ENCODE measurements around the gene CRY2.

The CRY2 gene

DNA sequence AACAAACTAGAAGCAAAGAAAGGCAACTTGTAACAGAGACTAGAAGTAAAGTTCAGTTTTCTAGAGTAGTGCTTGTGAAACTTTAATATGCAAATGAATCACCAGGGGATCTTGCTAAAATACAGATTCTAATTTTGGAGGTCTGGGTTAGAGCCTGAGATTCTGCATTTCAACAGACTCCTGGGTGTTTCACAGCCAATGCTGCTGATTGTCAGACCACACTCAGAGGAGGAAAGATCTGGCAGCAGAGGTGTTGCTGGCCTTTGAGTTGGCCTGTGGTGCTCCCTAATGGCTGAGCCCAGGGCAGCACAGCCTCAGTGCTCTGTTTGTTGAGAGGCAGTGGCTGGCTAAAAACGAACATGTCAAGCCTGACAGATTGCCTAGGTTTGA is 5.4 kb downstream of the CRY2 start:
- Histone ChIP-seq H3K4me1 (ENCODE audit: control insufficient read depth in 1 of 2, insufficient read depth in 2 of 2, low read length in 2 of 2) (peaks cover 2 to 6% of the 10 kb centered on the region in 2 experiments), H3K14ac (ENCODE audit: low read length) (no peak overlapping the region), H2AK5ac (ENCODE audit: low read length) (no peak overlapping the region), H3K4ac (ENCODE audit: low read depth, low read length) (no peak overlapping the region), H4K91ac (ENCODE audit: low read depth, low read length) (no peak overlapping the region), H3K27me3 (ENCODE audit: insufficient read depth, low read length) (no peaks in the 10 kb centered on the region), H2AFZ (ENCODE audit: insufficient read depth, low read length, poor library complexity) (no peak overlapping the region), H2BK12ac (ENCODE audit: low read length) (no peak overlapping the region), H3K79me1 (ENCODE audit: low read length) (peaks cover under 1% of the 10 kb centered on the region), H3K27ac (ENCODE audit: low read depth, low read length) (no peak overlapping the region), H3K9ac (ENCODE audit: low read length) (no peak overlapping the region), H3K4me2 (ENCODE audit: low read length) (no peak overlapping the region), H3K36me3 (ENCODE audit: control insufficient read depth in 1 of 2, insufficient read depth in 2 of 2, low read length in 2 of 2) (peaks cover 2 to 4% of the 10 kb centered on the region in 2 experiments), H3K79me2 (ENCODE audit: control insufficient read depth, insufficient read depth, low read length, poor library complexity) (peaks cover under 1% of the 10 kb centered on the region), H3K9me3 (ENCODE audit: insufficient read depth, low read depth, low read length) (peaks cover 2% of the 10 kb centered on the region), H3K18ac (ENCODE audit: low read length) (no peak overlapping the region), H3K4me3 (ENCODE audit: low read depth, low read length) (no peak overlapping the region), H2BK5ac (ENCODE audit: low read depth, low read length, poor library complexity) (no peak overlapping the region), H3K23ac (ENCODE audit: low read length) (no peak overlapping the region), H2BK120ac (ENCODE audit: insufficient read depth, low read length, poor library complexity) (no peak overlapping the region), H4K8ac (ENCODE audit: low read depth, low read length) (no peak overlapping the region), H4K12ac (ENCODE audit: low read depth, low read length) (no peak overlapping the region)
- no peak for DNase-seq
- WGBS (ENCODE audit: extremely low coverage, insufficient coverage, insufficient read length), result no CpG with 5 or more reads among the region's 1 CpG

DNA sequence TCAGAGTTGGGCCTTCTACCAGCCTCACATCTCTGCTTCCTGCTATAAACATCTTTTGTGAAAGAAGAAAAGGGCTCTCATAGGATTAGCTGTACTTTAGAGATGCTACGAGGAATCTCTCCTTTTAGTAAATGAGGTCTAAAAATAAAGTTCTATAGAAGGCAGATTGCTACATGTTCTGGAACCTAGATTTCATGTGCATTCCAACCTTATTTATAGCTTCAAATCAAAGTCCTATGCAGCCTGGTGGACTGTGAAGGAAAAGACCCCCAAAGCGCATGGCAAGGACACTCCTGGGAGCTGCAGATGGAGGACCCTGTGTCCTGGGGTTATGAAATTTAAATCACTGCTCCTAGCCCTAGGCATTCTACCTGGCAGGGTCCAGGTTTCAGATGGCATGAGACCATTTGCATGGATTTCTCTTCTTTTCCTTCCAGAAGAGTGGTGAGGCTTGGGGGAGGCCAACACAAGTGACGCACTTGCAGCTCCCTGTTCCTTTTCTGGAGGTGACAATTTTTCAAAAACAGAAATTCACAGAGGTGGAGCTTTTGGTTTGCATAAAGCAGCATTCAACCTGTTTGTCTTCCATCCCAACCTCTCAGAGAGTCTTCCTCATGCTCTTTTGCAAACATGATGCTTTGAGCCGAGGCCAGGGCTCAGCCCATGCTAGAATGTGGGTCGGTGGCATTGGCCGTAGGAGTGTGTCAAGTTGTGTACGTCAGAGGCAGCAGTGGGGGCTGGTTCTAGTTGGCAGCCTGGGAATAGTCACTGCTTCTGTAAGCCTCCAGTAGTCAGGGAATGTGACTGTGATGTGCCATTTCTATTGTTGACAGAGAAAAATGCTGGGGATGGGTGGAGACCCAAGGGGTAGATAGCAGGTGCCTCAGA is 6.3 kb downstream of the CRY2 start:
- no peaks in the 10 kb centered on the region for H3K79me1 ChIP-seq (ENCODE audit: low read length)
- H2AK5ac ChIP-seq (ENCODE audit: low read length), result no peak overlapping the region
- no peak overlapping the region for H3K4me2 ChIP-seq (ENCODE audit: low read length)
- H3K27ac ChIP-seq (ENCODE audit: low read depth, low read length), result no peak overlapping the region
- peaks cover 5 to 10% of the 10 kb centered on the region in 2 experiments for H3K36me3 ChIP-seq (ENCODE audit: control insufficient read depth in 1 of 2, insufficient read depth in 2 of 2, low read length in 2 of 2)
- H4K12ac ChIP-seq (ENCODE audit: low read depth, low read length), result no peak overlapping the region
- no peak overlapping the region for H4K8ac ChIP-seq (ENCODE audit: low read depth, low read length)
- H3K18ac ChIP-seq (ENCODE audit: low read length), result no peak overlapping the region
- H2BK5ac ChIP-seq (ENCODE audit: low read depth, low read length, poor library complexity), result no peak overlapping the region
- H3K79me2 ChIP-seq (ENCODE audit: control insufficient read depth, insufficient read depth, low read length, poor library complexity), result no peaks in the 10 kb centered on the region
- no CpG with 5 or more reads among the region's 7 CpGs for WGBS (ENCODE audit: extremely low coverage, insufficient coverage, insufficient read length)
- no peak overlapping the region for H2BK120ac ChIP-seq (ENCODE audit: insufficient read depth, low read length, poor library complexity)
- no peak overlapping the region for H4K91ac ChIP-seq (ENCODE audit: low read depth, low read length)
- DNase-seq, result no peak
- no peak overlapping the region for H3K14ac ChIP-seq (ENCODE audit: low read length)
- peaks cover 0 to 3% of the 10 kb centered on the region in 2 experiments for H3K4me1 ChIP-seq (ENCODE audit: control insufficient read depth in 1 of 2, insufficient read depth in 2 of 2, low read length in 2 of 2)
- no peak overlapping the region for H3K9ac ChIP-seq (ENCODE audit: low read length)
- no peaks in the 10 kb centered on the region for H3K27me3 ChIP-seq (ENCODE audit: insufficient read depth, low read length)
- no peak overlapping the region for H2AFZ ChIP-seq (ENCODE audit: insufficient read depth, low read length, poor library complexity)
- no peak overlapping the region for H2BK12ac ChIP-seq (ENCODE audit: low read length)
- H3K4me3 ChIP-seq (ENCODE audit: low read depth, low read length), result no peak overlapping the region
- peaks cover 1% of the 10 kb centered on the region for H3K9me3 ChIP-seq (ENCODE audit: insufficient read depth, low read depth, low read length)
- H3K23ac ChIP-seq (ENCODE audit: low read length), result no peak overlapping the region
- H3K4ac ChIP-seq (ENCODE audit: low read depth, low read length), result no peak overlapping the region

DNA sequence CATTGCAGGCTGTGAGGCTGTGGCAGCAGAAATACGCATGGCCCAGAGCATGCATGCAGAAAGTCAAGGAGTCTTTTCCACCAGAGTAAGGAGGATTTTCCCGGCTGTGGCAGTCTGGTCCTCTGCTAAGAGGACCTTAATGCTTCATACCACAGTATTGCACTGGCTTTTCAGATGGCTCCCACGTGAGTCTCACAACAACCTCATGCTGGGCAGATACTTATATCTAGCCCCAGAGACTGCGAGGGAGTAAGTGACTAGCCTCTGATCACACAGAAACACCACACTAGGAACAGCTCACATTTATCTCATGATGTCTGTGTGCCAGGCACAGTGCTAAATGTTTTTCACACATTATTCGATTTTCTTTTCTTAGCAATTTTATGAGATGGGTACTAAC is 8.0 kb downstream of the CRY2 start:
- Histone ChIP-seq H3K4me1 (ENCODE audit: control insufficient read depth in 1 of 2, insufficient read depth in 2 of 2, low read length in 2 of 2) (no peaks in the 10 kb centered on the region), H3K4me2 (ENCODE audit: low read length) (no peak overlapping the region), H3K9me3 (ENCODE audit: insufficient read depth, low read depth, low read length) (no peaks in the 10 kb centered on the region), H2BK12ac (ENCODE audit: low read length) (no peak overlapping the region), H3K18ac (ENCODE audit: low read length) (no peak overlapping the region), H3K36me3 (ENCODE audit: control insufficient read depth in 1 of 2, insufficient read depth in 2 of 2, low read length in 2 of 2) (peaks cover 17 to 21% of the 10 kb centered on the region in 2 experiments), H2AK5ac (ENCODE audit: low read length) (no peak overlapping the region), H3K4me3 (ENCODE audit: low read depth, low read length) (no peak overlapping the region), H4K12ac (ENCODE audit: low read depth, low read length) (no peak overlapping the region), H2AFZ (ENCODE audit: insufficient read depth, low read length, poor library complexity) (no peak overlapping the region), H3K27ac (ENCODE audit: low read depth, low read length) (no peak overlapping the region), H3K27me3 (ENCODE audit: insufficient read depth, low read length) (no peaks in the 10 kb centered on the region), H3K14ac (ENCODE audit: low read length) (no peak overlapping the region), H3K4ac (ENCODE audit: low read depth, low read length) (no peak overlapping the region), H3K9ac (ENCODE audit: low read length) (no peak overlapping the region), H4K91ac (ENCODE audit: low read depth, low read length) (no peak overlapping the region), H3K79me1 (ENCODE audit: low read length) (no peaks in the 10 kb centered on the region), H3K23ac (ENCODE audit: low read length) (no peak overlapping the region), H2BK120ac (ENCODE audit: insufficient read depth, low read length, poor library complexity) (no peak overlapping the region), H4K8ac (ENCODE audit: low read depth, low read length) (no peak overlapping the region), H2BK5ac (ENCODE audit: low read depth, low read length, poor library complexity) (no peak overlapping the region), H3K79me2 (ENCODE audit: control insufficient read depth, insufficient read depth, low read length, poor library complexity) (no peaks in the 10 kb centered on the region)
- WGBS (ENCODE audit: extremely low coverage, insufficient coverage, insufficient read length), result no CpG with 5 or more reads among the region's 5 CpGs
- DNase-seq, result no peak

DNA sequence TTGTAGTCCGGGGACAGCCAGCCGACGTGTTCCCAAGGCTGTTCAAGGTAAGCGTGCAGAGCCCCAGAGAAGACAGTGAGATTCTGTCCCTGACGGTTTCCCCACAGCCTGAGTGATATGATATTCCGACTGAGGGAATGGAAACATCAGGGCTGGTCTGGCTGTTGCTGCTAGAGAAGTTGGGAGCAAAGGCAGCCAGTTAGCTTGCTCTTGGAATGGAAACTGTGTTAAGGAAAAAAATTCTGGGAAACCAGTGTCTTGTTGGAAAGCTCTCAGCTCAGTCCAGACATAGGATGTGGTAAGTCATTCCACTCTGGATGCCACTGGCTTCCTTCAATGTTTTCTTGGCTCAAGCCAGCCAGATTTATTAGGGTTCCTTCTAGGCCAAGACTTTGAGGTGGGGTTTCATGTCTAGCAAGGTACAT is 8.8 kb downstream of the CRY2 start:
- no peaks in the 10 kb centered on the region for H3K9me3 ChIP-seq (ENCODE audit: insufficient read depth, low read depth, low read length)
- H2BK120ac ChIP-seq (ENCODE audit: insufficient read depth, low read length, poor library complexity), result no peak overlapping the region
- H2BK12ac ChIP-seq (ENCODE audit: low read length), result no peak overlapping the region
- H2AFZ ChIP-seq (ENCODE audit: insufficient read depth, low read length, poor library complexity), result no peak overlapping the region
- H4K12ac ChIP-seq (ENCODE audit: low read depth, low read length), result no peak overlapping the region
- DNase-seq, result no peak
- WGBS (ENCODE audit: extremely low coverage, insufficient coverage, insufficient read length), result no CpG with 5 or more reads among the region's 6 CpGs
- H3K79me1 ChIP-seq (ENCODE audit: low read length), result no peaks in the 10 kb centered on the region
- no peak overlapping the region for H3K14ac ChIP-seq (ENCODE audit: low read length)
- H2AK5ac ChIP-seq (ENCODE audit: low read length), result no peak overlapping the region
- H3K9ac ChIP-seq (ENCODE audit: low read length), result no peak overlapping the region
- no peaks in the 10 kb centered on the region for H3K79me2 ChIP-seq (ENCODE audit: control insufficient read depth, insufficient read depth, low read length, poor library complexity)
- H3K4me3 ChIP-seq (ENCODE audit: low read depth, low read length), result no peak overlapping the region
- no peak overlapping the region for H3K4me2 ChIP-seq (ENCODE audit: low read length)
- no peak overlapping the region for H3K27ac ChIP-seq (ENCODE audit: low read depth, low read length)
- H3K18ac ChIP-seq (ENCODE audit: low read length), result no peak overlapping the region
- H2BK5ac ChIP-seq (ENCODE audit: low read depth, low read length, poor library complexity), result no peak overlapping the region
- no peak overlapping the region for H4K8ac ChIP-seq (ENCODE audit: low read depth, low read length)
- H3K23ac ChIP-seq (ENCODE audit: low read length), result no peak overlapping the region
- H3K27me3 ChIP-seq (ENCODE audit: insufficient read depth, low read length), result no peaks in the 10 kb centered on the region
- H3K36me3 ChIP-seq (ENCODE audit: control insufficient read depth in 1 of 2, insufficient read depth in 2 of 2, low read length in 2 of 2), result peaks cover 23 to 27% of the 10 kb centered on the region in 2 experiments
- no peaks in the 10 kb centered on the region for H3K4me1 ChIP-seq (ENCODE audit: control insufficient read depth in 1 of 2, insufficient read depth in 2 of 2, low read length in 2 of 2)
- H3K4ac ChIP-seq (ENCODE audit: low read depth, low read length), result no peak overlapping the region
- H4K91ac ChIP-seq (ENCODE audit: low read depth, low read length), result no peak overlapping the region
